ENCODE results near the gene PLEKHA1. TPM values are rescaled to one million over a fixed set of nuclear protein-coding genes. Genes with fewer than 3 reads are reported as not detected.
A peak's percentile ranks its signal among the peaks of the same experiment; 100 is the strongest.

Gene PLEKHA1
- total and polyA plus RNA-seq, 12 donors = 8.3 to 22.3 (median 13.1) TPM

GRCh38 chr10:122471531-122472177 is 97.1 kb downstream of the PLEKHA1 start:
- Histone ChIP-seq H3K4me3 (no peak overlapping the region), H3K36me3 (replicated peaks in 1 of 2) (no peaks in the 10 kb centered on the region), H3K27ac (no peak overlapping the region), H3K4me1 (replicated peaks in 1 of 2) (peaks cover 16 to 40% of the 10 kb centered on the region in 2 donors), H3K27me3 (no peaks in the 10 kb centered on the region), H3K9me3 (replicated peaks in 1 of 3) (no peaks in the 10 kb centered on the region)
- WGBS, 4 donors = 96 to 99% (median 98%) methylated on average over 4 of the region's 4 CpGs
- intact Hi-C loops (cut with DNase I) = no loop called here
- no peak for TF ChIP-seq POLR2A (IDR thresholded peaks at IDR 0.05)
- TF ChIP-seq CTCF (IDR thresholded peaks at IDR 0.05) = no peak
- peak in 1 of 7 donors; percentile 42 for DNase-seq

DNA sequence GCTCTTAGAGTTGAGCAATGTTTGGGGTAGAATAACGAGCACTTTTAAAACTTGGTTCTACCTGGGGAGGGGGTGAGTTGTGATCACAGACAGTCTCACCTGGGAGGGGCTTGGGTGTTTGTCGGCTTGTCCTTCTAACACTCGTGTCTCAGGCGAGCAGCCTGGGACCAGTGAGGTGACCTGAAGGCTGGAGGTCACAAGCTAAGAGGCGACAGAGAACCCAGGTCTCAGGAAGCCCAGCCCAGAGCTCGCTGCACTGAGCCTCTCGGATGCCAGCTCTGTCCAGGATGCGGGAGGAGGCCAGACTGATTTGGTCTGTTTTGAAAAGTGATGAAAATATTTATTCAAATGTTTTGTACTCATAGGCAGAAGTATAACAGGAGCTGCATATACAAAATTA is 98.6 kb downstream of the PLEKHA1 start:
- Histone ChIP-seq H3K4me1 (replicated peaks in 1 of 2) (peaks cover 16 to 40% of the 10 kb centered on the region in 2 donors), H3K4me3 (no peak overlapping the region), H3K27ac (peak overlapping the region in 1 of 5 donors; percentile 17), H3K36me3 (replicated peaks in 1 of 2) (no peaks in the 10 kb centered on the region), H3K27me3 (no peaks in the 10 kb centered on the region), H3K9me3 (replicated peaks in 1 of 3) (no peaks in the 10 kb centered on the region)
- TF ChIP-seq CTCF (IDR thresholded peaks at IDR 0.05) (no peak), POLR2A (IDR thresholded peaks at IDR 0.05) (no peak)
- peak in 1 of 7 donors; percentile 51 for DNase-seq
- WGBS, 4 donors = 83 to 97% (median 86%) methylated on average over 8 of the region's 8 CpGs
- intact Hi-C loops (cut with DNase I) = no loop called here

DNA sequence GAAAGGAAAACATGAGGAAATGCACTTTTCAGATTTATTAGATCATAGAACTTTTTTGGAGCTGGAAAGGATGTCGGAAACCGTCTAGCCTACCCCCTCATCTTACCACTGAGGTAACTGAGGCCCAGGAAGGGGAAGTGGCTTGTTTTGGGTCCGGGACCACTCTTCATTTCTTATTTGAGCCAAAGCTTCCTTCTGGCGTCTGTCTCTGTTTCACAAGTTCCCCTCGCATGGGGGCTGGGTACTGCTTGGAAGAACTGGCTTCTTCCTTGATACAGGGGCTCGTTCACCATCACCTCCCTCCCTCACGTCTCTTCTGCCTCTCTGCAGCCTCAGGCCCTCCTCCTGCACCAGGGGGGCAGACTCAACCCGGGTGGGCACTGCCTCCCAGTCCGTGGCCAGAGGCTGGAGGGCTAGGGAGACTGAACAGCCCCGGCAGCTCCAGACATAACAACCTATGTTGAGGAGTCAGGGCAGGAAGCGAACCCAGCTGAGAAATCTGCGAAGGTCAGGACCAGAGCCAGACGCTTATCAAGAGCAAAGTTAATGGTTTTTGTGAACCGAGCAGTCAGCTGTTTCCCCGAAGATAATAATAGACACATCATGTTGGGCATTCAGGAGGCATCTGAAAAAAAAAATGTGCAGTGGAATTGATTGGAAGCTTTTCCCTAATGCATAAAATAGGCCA is 99.8 kb downstream of the PLEKHA1 start:
- no peaks in the 10 kb centered on the region for H3K36me3 ChIP-seq (replicated peaks in 1 of 2)
- H3K4me1 ChIP-seq (replicated peaks in 1 of 2) = peaks cover 16 to 29% of the 10 kb centered on the region in 2 donors
- 28 to 44% (median 35%) methylated on average over 14 to 15 of the region's 15 CpGs for WGBS, 4 donors
- TF ChIP-seq POLR2A (IDR thresholded peaks at IDR 0.05) (no peak), CTCF (IDR thresholded peaks at IDR 0.05) (no peak)
- intact Hi-C loops (cut with DNase I) = no loop called here
- peak overlapping the region in 1 of 4 donors; percentile 5 for H3K4me3 ChIP-seq
- peak overlapping the region in 2 of 5 donors; percentile 56 to 73 for H3K27ac ChIP-seq
- no peaks in the 10 kb centered on the region for H3K27me3 ChIP-seq
- no peaks in the 10 kb centered on the region for H3K9me3 ChIP-seq (replicated peaks in 1 of 3)
- DNase-seq = peak; percentile 53 to 87 (median 68)

DNA sequence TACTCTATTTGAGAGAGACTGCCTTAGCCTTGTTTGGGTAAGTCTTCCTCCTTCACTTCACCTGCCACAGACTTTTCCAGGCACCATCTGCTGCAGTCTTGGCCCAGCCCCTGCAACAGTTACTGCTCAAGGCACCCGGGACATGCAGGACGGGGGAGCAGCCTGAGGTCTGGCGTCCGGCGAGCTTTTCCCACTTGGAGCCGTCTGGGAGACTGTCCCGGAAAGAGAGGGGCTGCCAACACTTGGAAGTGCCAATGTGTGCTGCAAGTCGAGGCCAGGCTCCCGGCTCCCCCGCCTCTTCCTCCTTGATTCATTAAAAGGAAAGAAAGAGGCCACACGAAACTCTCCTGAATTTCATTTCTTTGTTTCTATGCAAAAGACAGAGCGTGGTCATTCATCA is 100.6 kb downstream of the PLEKHA1 start:
- 65 to 78% (median 66%) methylated on average over 9 to 12 of the region's 12 CpGs for WGBS, 4 donors
- no peak overlapping the region for H3K4me3 ChIP-seq
- intact Hi-C loops (cut with DNase I) = no loop called here

More for the DNA sequence above, 100.6 kb downstream of the PLEKHA1 start:
- Histone ChIP-seq H3K27me3 (no peaks in the 10 kb centered on the region), H3K9me3 (replicated peaks in 1 of 3) (no peaks in the 10 kb centered on the region), H3K27ac (peak overlapping the region in 2 of 5 donors; percentile 56 to 73), H3K36me3 (replicated peaks in 1 of 2) (no peaks in the 10 kb centered on the region), H3K4me1 (replicated peaks in 1 of 2) (peaks cover 10 to 21% of the 10 kb centered on the region in 2 donors)
- peak in 2 of 7 donors; percentile 29 to 65 for DNase-seq
- TF ChIP-seq CTCF (IDR thresholded peaks at IDR 0.05) = no peak
- no peak for TF ChIP-seq POLR2A (IDR thresholded peaks at IDR 0.05)

Data from adrenal gland (tissue), 12 donors.